Measurements from ENCODE around the gene SLITRK3.
A peak's percentile ranks its signal among the peaks of the same experiment; 100 is the strongest.

DNA sequence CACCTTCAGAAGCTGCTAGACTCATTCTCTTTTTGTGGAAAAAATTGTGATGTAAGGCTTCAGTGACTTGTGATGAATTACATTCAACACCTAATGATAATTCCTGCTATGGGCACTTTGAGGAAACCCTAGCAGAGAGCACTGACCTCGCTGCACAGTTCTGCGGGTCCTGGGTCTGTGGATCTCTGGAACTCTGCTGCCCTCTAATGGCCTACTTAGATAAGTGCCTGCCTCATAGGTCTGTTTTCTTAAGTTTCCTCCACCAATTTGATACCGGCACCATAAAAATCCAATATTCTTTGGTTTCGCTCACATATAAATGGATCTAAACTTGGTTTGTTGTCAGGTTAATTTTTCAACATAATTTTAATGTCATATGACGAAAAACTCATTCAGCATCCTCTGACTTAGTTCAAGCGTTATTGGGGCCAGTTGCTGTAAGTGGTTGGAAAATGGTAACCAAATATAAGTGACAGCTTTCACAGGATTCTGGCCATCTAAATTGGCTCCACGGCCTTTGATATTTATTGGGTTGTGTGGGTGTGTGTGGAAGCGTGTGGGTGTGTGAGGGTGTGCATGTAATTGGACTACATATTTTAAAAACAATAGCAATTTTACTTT, 10.4 kb downstream of the SLITRK3 start:
- TF ChIP-seq POLR2A (IDR thresholded peaks at IDR 0.05) = no peak
- TF ChIP-seq, protein P1, sequence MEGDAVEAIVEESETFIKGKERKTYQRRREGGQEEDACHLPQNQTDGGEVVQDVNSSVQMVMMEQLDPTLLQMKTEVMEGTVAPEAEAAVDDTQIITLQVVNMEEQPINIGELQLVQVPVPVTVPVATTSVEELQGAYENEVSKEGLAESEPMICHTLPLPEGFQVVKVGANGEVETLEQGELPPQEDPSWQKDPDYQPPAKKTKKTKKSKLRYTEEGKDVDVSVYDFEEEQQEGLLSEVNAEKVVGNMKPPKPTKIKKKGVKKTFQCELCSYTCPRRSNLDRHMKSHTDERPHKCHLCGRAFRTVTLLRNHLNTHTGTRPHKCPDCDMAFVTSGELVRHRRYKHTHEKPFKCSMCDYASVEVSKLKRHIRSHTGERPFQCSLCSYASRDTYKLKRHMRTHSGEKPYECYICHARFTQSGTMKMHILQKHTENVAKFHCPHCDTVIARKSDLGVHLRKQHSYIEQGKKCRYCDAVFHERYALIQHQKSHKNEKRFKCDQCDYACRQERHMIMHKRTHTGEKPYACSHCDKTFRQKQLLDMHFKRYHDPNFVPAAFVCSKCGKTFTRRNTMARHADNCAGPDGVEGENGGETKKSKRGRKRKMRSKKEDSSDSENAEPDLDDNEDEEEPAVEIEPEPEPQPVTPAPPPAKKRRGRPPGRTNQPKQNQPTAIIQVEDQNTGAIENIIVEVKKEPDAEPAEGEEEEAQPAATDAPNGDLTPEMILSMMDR (IDR thresholded peaks at IDR 0.05) = peak in 5 of 6 experiments; percentile 57 to 78 (median 62)

All from esophagus squamous epithelium (tissue), 4 donors.